Kidney (tissue), 14 donors: Measurements from ENCODE around the gene ZBTB46. TPM values are rescaled to one million over a fixed set of nuclear protein-coding genes. Genes with fewer than 3 reads are reported as not detected.

ENCODE experiments used
- DNase-seq, 5 donors: peaks; one replicate each; pipeline ENCODE4 v3.0.0-alpha.2; 2013 to 2020
- FAIRE-seq: peaks from 2 replicates; lab custom pipeline; 2012; peaks lifted over from hg19 to GRCh38; lab: Jason Lieb, UNC
- H3K27ac ChIP-seq, 2 donors: one replicate each; pipeline ENCODE4 v1.7.0; 2013; ENCODE audit warnings: low read depth in 2 of 2, low read length in 2 of 2, inconsistent platforms in 1 of 2
- H3K27me3 ChIP-seq: one replicate; pipeline ENCODE4 v1.7.1; 2013; ENCODE audit warnings: low read length, inconsistent platforms; ENCODE audit not compliant: control insufficient read depth, insufficient read depth
- H3K36me3 ChIP-seq, 3 donors: one replicate each; pipeline versions ENCODE4 v1.7.0 to v1.7.1; 2013; ENCODE audit warnings: low read length in 3 of 3, control low read depth in 1 of 3, inconsistent platforms in 1 of 3; ENCODE audit not compliant: insufficient read depth in 3 of 3, control insufficient read depth in 2 of 3
- H3K4me1 ChIP-seq, 3 donors: one replicate each; pipeline versions ENCODE4 v1.7.0 to v1.7.1; 2013; ENCODE audit warnings: low read length in 3 of 3, inconsistent platforms in 1 of 3, low read depth in 1 of 3; ENCODE audit not compliant: control insufficient read depth in 2 of 3, insufficient read depth in 2 of 3
- H3K4me3 ChIP-seq, 3 donors: one replicate each; pipeline versions ENCODE4 v1.7.0 to v1.8.1; 2013; ENCODE audit warnings: low read length in 3 of 3, control low read depth in 1 of 3, inconsistent platforms in 1 of 3
- H3K9ac ChIP-seq, 3 donors: one replicate each; pipeline versions ENCODE4 v1.7.0 to v1.7.1; 2013; ENCODE audit warnings: low read length in 3 of 3, control low read depth in 1 of 3, inconsistent platforms in 1 of 3
- H3K9me3 ChIP-seq, 3 donors: one replicate each; pipeline versions ENCODE4 v1.7.0 to v1.7.1; 2013; ENCODE audit warnings: low read length in 3 of 3, control low read depth in 1 of 3, inconsistent platforms in 1 of 3; ENCODE audit not compliant: control insufficient read depth in 2 of 3, insufficient read depth in 1 of 3
- intact Hi-C: fragments of 100-400 bp; cut with DNase I; formaldehyde crosslinking; loops from one replicate; pipeline ENCODE4 v1.11.1; 2022
- polyA plus RNA-seq: library from polyadenylated mRNA; stranded (reverse); fragments of 350-450 nt; fragmentation: Illumina TruSeq; extraction: RNeasy Lipid Tissue Mini Kit (QIAGEN cat#74804); gene quantifications from one replicate; pipeline ENCODE4 v1.2.3, GENCODE V29; 2014; ENCODE audit warnings: low read depth, low replicate concordance; ENCODE audit not compliant: insufficient read depth
- total RNA-seq: library from RNA; stranded (reverse); fragmentation: NEBNext Ultra II Directional; extraction: Animal tissue kit (Norgen Biotek cat#: 25700); gene quantifications from one replicate; pipeline ENCODE4 v1.2.1, GENCODE V29; 2021
- TF ChIP-seq, protein P1 (sequence below): IDR thresholded peaks from 3 replicates; pipeline ENCODE4 v1.5.1; 2012; ENCODE audit warnings: mild to moderate bottlenecking, moderate library complexity, borderline replicate concordance; ENCODE audit not compliant: insufficient read depth; ENCODE audit errors: extremely low read depth
- donor health status: control.
- donor health status: control.
- donor health status: control.
- donor health status: control.
- donor health status: control.
- donor health status: DM: yes; HTN: yes; CAD: no.
- donor health status: Normal renal cell carcinoma (clear cell type).

The ZBTB46 gene
- total and polyA plus RNA-seq, 2 donors from 2014 or later = 4.5 to 24.0 TPM

DNA sequence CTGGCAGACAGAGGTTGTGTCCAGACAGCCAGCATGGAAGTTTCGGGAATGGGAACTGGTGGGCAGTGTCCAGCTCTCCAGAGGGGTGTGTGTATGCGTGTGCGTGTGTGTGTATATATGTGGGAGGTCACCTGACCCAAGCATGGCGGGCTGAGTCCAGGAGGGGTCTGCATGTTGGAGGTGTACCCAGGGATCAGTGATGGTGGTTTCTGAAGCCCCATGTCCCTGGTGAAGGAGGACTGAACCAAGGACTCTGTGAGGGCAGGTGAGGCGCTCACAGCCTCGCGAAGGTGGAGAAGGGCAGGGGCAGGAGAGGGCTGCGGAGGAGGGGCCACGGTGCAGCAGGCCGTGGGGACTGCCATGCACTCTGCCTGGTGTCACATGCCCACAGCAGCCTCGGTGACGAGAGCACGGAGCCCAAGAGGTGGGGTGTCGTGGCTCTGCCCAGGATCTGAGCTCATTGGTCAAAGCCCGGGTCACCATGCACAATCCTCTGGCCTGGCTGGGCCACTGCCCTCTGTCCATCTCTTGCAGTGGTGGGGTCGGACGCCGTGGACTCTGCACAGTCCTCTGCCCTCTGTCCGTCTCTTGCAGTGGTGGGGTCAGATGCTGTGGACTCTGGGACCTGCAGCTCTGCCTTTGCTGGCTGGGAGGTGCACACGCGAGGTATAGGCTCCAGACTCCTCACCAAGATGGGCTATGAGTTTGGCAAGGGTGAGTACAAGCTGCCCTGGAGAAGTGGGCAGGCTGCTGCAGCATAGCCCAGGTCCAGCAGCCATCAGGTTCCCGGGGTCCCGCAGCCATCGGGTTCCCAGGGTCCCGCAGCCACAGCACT is 96.7 kb downstream of the ZBTB46 start:
- no peak for FAIRE-seq
- DNase-seq = no peak
- Histone ChIP-seq H3K4me1 (peaks cover 0 to 13% (median 0%) of the 10 kb centered on the region in 3 donors), H3K4me3 (peak overlapping the region in 1 of 3 donors; percentile 64), H3K36me3 (peaks cover 4 to 8% (median 6%) of the 10 kb centered on the region in 3 donors), H3K27me3 (no peaks in the 10 kb centered on the region), H3K9me3 (no peaks in the 10 kb centered on the region), H3K9ac (no peak overlapping the region), H3K27ac (no peak overlapping the region)
- TF ChIP-seq, protein P1, sequence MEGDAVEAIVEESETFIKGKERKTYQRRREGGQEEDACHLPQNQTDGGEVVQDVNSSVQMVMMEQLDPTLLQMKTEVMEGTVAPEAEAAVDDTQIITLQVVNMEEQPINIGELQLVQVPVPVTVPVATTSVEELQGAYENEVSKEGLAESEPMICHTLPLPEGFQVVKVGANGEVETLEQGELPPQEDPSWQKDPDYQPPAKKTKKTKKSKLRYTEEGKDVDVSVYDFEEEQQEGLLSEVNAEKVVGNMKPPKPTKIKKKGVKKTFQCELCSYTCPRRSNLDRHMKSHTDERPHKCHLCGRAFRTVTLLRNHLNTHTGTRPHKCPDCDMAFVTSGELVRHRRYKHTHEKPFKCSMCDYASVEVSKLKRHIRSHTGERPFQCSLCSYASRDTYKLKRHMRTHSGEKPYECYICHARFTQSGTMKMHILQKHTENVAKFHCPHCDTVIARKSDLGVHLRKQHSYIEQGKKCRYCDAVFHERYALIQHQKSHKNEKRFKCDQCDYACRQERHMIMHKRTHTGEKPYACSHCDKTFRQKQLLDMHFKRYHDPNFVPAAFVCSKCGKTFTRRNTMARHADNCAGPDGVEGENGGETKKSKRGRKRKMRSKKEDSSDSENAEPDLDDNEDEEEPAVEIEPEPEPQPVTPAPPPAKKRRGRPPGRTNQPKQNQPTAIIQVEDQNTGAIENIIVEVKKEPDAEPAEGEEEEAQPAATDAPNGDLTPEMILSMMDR = no peak
- intact Hi-C loops = no loop called here

DNA sequence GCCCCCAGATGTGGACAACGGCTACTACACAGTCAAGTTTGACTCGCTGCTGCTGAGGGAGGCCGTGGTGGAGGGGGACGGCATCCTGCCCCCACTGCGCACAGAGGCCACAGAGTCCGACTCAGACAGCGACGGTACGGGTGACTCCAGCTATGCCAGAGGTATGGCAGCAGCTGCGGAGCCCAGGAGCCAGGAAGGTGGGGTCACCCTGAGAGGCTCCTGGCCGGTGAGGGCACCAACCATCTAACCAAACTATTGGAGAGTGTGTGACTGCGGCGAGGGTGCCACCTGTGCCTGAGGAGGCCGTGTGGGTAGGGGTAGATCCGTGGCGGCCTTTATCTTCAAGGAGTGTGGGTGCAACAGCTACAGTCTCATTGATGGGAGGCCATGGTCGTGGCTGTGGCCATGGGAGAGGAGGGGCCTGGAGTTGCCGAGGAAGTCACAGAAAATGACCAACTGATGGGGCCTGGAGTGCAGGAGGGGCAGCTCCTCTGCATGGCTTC is 97.4 kb downstream of the ZBTB46 start:
- TF ChIP-seq, protein P1 = no peak
- Histone ChIP-seq H3K9ac (no peak overlapping the region), H3K27me3 (no peaks in the 10 kb centered on the region), H3K36me3 (peaks cover 4 to 8% (median 6%) of the 10 kb centered on the region in 3 donors), H3K27ac (no peak overlapping the region), H3K4me3 (peak overlapping the region in 1 of 3 donors; percentile 25), H3K4me1 (peaks cover 0 to 12% (median 0%) of the 10 kb centered on the region in 3 donors), H3K9me3 (no peaks in the 10 kb centered on the region)
- no peak for DNase-seq
- FAIRE-seq = no peak
- intact Hi-C loops = no loop called here

DNA sequence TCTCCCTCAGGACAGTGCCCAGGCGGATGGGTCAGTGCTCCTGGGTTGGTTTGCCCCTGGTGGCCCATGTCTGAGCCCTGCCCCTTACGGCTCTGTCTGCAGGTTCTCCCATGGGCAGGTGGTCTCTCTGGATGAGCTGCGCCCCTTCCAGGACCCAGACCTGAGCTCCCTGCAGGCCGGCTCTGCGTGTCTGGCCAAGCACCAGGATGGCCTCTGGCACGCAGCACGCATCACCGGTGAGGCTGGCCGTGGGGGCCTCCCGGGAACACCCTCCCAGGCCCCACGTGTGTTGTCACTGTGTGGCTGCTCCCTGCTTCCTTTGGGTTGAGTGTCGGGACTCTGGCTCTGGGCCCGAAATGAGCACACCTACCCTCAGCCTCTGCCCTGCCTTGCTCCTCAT is 97.9 kb downstream of the ZBTB46 start:
- H3K27me3 ChIP-seq = no peaks in the 10 kb centered on the region
- no peak overlapping the region for H3K27ac ChIP-seq
- TF ChIP-seq, protein P1 = no peak
- no peak overlapping the region for H3K9ac ChIP-seq
- no peaks in the 10 kb centered on the region for H3K9me3 ChIP-seq
- DNase-seq (no peak), FAIRE-seq (no peak)
- H3K36me3 ChIP-seq = peaks cover 4 to 8% (median 6%) of the 10 kb centered on the region in 3 donors
- peaks cover 0 to 16% (median 0%) of the 10 kb centered on the region in 3 donors for H3K4me1 ChIP-seq
- intact Hi-C loops = no loop called here
- H3K4me3 ChIP-seq = no peak overlapping the region
